Forelimb muscle (tissue), 1 donor: ENCODE results near the gene AGPAT4. TPM values are rescaled to one million over a fixed set of nuclear protein-coding genes. Genes with fewer than 3 reads are reported as not detected.
"Not testable (repeated sequence)": the region's sequence is repeated elsewhere in the genome, so short reads cannot be mapped to it uniquely, and the experiment has no call there.

Source experiments
- DNase-seq: peaks from one replicate; pipeline ENCODE4 v3.0.0-alpha.2; 2013; ENCODE audit warnings: low read depth
- polyA plus RNA-seq: library from polyadenylated mRNA; unstranded; fragments of 120-200 nt; gene quantifications from one replicate; pipeline ENCODE4 v1.2.1, GENCODE V29; 2013; ENCODE audit not compliant: insufficient read length

AGPAT4 gene
- polyA plus RNA-seq, 1 donor, result 9.8 TPM

DNA sequence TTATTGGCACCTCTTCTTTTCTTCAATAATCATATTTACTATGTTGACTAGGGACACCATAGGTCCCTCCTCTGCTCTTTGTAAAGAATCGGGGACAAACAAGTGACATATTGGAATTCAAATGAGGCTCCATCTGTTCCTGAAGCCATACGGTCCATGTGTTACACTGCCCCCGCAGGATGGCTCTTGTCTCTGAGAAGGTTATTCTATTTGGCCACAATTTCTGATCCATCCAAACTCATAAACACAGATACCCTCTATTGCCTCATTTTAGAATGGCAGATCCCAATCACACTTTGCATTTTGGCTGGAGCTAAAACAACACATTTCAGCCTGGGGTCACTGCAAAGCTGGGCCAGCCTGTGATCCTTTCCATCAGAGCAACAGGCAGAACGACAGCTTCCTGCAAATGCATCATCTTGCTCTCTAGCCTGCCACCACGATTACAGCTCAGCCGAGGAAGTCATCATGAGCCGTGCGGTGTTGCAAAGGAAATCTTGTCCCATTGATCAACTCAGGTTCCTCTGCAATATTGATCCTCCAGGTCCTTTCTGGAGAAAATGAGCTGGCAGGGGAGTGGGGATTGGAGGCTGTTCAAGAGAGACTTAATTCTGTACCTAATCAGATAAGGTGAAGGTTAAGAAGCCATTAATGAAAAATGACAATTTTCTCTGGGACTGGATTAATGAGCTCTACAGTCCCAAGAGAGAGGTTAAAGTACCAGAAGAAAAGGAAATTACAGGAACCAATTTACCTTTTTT lies 73.1 kb downstream of the AGPAT4 start:
- no peak for DNase-seq

DNA sequence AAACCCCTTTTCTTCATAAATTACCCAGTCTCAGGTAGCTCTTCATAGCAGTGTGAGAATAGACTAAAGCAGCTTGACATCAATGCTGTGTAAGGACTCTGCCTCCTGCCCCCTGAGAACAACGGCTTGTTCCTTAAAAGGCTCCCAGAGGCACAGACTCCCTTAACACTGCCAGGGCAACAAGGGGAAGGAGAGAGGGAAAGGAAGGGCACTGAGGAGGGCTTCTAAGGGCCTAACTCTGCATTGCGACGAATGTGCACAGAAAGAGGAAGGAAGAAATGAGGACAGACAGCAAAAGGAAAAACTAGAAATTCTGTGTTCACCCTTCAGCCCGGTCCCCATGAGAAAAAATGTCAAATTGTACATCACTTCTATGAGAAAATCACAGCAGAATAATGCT lies 74.0 kb downstream of the AGPAT4 start:
- no peak for DNase-seq

DNA sequence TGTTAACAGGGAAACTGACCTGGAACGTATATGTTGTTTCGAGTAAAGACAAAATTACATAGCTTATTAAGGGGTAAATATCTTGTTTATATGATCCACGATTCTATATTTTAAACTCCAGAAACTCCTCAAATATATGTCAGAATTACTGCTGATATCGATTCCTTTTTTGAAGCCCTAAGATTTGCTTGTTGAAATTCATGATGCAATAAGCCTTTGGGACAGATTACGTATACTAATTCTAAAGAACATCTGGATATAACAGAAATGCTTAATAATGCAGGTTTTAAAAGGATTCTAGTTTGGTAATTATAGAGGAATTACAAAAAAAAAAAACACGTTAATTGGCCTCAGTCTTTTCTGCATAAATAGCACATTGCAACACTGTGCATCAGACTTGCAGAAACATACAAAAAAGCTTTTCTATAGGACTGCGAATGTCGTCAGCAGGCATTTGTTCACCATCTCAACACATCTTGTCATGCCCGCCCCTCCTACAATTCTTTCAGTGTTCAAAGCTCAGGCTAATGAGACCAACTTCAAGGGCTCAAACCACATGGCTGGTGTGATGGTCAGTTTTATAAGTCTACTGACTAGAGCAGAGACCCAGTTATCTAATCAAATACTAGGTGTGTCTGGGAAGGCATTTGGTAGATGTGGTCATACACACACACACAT lies 74.9 kb downstream of the AGPAT4 start:
- DNase-seq, result no peak

DNA sequence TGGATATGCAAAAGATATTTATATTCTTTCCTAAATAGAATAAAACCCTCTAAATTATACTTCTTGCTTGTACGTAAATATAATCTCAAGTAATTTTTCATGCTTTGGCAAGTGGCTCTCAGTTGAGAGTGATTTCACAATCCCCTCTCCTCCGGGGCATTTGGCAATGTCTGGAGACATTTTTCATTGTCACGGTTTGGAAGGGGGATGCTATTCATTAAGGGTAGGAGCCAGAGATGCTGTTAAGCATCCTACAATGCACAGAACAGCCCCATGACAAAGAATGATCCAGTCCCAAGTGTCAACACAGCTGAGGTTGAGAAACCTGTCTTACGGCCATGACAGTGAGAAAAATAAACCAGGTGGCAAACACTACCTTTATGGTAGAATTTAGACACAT lies 75.7 kb downstream of the AGPAT4 start:
- no peak for DNase-seq

DNA sequence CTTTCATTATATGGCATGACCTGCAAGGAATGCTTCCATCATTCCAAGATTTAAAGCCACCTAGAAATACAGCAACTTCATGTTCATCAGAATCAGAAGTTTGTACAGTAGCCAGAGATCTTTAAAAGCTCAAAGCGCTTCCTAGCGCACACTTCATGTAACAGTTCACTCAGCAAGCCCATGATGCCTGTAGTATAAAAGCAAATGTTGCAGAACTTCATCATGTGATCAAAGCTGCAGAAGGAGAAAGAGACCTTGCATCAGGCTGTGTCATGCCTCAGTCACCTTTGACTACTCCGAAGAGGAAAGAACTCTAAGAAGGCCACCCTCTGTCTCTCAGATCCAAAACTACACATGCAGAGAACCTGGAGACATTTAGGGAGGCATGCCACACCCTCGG lies 78.5 kb downstream of the AGPAT4 start:
- DNase-seq, result no peak

DNA sequence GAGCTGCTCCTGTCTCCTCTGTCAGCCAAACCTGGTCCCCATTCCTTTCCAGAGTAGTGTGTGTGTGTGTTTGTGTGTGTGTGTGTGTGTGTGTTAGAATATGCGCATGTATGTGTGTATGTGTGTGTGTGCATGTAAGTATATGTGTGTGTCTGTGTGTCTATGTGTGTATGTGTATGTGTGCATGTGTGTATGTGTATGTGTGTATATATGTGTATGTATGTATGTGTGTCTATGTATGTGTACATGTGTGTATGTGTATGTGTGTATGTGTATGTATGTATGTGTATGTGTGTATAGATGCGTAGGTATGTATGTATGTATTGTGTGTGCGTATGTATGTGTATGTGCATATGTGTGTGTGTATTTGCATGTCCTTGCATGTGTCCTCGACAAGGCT lies 79.5 kb downstream of the AGPAT4 start:
- DNase-seq, result no peak

DNA sequence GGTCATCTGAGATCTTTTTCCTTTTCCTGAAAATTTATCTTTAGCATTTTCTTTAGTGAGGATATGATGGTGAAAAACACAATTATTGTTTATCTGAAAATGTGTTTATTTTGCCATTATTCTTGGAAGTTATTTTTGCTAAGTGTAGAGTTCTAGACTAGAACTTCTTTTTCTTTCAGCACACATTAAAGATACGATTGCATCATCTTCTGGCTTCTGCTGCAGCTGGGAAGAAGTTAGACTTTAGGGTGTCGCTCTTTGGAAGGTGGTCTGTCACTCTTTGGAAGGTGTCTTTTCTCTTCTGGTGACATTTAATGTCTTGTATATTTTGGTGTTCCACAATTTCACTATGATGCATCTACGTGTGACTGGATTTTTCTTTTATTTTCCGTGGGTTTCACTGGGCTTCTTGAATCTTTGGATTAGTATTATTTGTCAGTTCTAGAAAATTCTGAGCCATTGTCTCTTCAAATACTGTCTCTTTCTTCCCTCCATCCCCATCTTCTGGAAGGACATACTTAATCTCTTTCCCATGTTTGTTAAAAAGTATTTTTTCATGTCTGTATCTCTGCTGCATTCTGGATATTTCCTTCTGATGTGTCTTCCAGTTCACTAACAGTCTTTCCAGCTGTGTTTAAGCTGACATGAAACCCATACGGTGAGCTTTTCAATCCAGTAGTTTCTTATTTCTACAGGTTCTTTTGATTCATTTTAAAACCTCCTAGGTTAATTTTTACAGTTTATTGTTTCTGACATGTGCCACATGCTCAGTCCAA lies 81.0 kb downstream of the AGPAT4 start:
- DNase-seq, result no peak

DNA sequence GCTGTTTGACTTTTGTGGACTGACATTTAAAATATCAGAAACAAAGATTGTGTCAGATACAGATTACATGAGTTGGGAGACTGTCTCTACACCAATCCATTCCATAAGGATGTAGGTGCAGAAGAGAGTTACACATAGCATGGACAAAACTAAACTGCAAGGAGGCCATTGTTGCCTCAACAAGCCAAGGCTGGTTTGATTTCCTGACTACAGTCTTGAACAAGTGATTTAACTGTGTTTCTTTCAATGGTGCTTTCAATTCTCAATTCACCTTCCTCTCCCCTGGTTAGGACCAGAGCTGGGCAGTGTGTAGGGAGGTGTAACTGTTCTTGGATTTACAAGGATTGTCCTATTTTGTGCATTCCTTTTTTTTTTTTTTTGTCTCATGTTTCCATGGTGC lies 82.2 kb downstream of the AGPAT4 start:
- no peak for DNase-seq

DNA sequence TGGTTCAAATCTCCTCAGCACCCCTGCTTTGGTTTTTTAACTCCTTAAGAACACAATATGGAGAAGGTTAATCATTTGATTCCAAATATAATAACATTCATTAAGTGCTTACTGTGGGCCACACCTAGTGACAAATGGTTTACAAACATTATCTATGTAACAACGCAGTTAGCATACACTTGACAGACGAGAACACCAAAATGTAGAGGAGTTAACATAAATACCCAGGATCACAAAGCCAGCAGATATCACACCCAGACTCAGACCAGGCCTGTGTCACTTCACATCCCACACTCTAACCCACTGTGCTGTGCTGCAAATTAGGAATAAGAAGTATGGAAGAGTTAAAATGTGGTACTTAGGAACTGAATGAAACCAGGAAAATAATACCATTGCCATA lies 82.9 kb downstream of the AGPAT4 start:
- no peak for DNase-seq

DNA sequence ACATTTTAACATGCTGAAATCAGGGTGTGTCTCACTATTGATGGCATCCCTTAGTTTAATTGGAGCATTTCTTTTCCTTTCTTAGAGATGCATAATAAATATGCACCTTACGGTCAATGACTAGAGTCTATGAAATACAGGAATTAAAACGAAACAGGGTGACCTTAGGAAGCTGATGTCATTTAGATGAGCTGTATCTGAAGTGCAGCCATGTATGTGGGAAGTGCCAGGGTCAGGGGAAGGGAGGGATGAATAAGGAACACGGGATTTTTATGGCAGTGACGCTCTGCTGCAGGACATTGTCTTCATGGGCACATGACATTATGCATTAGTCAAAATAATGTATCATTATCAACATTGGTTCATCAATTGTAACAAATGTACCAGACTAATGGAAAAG lies 84.0 kb downstream of the AGPAT4 start:
- DNase-seq, result no peak

DNA sequence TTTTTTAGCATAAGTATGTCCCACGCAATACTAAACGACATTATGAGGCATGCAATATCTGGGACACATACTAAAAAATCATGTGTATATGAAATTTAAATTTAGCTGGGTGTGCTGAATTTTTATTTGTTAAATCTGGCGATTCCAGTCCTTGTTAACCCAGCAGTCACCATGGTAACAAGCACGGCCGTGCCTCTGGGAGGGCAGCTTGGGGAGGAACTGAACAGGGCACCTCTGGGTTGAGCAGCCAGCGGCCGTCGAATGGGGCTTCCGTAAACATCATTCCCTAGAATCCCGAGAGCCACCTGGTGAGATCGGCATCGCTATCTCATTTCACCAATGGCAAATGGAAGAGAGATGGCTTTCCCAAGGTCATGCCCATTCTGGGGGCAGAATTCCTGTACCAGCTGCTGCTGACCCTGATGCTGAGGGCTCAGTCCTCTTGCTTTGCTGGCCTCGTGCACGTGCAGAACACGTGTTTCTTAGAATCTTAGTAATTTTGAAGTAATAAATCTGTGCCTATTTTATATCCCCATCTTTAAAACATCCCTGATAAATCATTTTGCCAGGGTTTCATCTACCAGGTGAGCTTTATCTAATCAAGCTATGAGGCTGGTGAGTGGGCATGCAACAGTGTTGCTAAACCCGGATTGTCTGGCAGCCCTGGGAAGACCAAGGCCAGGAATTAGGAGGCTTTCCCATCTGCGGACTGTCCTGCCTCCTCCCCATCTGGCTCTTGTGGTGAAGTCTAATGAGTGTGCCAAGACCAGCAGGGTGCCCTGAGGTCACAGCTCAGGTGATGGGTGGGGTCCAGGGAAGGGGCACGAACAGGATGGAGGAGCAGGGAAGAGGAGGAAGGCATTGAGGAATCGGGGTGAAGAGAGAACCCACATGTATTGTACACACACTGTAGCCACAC lies 85.1 kb downstream of the AGPAT4 start:
- DNase-seq, result no peak

DNA sequence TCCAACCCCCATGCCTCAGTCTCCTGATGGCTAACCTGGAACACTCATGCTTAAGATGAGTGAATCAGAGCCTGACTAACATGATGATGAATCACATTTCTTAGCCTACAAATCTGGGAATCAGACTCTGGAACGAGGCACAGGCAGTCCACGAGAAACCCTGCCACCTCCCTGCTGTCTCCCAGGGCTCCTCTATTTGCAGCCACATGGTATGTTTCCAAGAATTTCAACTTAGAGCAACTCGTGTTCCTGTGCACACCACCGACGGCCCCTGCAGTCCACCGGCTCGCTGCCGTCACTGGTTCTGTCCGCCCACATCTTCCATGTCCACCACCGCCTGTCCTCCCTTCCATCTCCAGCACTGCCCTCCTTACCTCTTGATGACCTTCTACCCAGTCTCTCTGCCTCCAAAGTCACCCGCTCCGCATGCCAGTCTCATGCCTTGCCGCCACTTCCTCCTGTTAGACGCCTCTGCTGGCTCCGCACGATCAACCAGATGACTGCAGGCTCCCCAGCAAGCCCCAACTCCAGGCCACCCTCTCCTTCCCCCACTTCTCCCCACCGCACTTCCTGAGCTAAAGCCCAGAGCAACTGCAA lies 87.6 kb downstream of the AGPAT4 start:
- no peak for DNase-seq

DNA sequence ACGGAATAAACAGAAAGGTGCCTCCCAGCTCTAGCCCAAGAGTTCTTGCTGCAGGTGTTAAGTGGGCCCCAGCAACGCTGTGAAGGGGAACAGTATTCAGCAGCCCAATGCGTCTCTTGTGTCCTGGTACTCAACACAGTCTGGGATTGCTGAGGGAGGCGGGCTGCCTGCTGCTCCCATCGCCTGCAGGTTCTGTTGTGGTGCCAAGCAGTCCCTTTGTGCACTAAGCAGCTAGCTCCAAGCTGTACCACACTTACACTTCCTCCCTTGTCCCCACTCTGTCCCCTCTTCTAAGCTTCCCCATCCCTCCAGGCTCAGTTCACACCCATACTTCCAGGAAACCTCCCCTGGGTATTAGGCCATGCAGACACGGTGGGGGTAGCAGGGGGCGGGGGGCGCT lies 92.7 kb downstream of the AGPAT4 start:
- DNase-seq, result no peak

DNA sequence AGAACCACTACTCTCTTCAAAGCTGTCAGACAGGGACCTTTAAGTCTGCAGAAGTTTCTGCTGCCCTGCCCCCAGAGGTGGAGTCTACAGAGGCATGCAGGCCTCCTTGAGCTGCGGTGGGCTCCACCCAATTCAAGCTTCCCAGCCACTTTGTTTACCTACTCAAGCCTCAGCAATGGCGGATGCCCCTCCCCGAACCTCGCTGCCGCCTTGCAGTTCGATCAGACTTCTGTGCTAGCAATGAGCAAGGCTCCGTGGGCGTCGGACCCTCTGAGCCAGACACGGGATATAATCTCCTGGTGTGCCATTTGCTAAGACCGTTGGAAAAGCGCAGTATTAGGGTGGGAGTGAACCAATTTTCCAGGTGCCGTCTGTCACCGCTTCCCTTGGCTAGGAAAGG lies 95.7 kb downstream of the AGPAT4 start:
- not testable (repeated sequence) for DNase-seq

DNA sequence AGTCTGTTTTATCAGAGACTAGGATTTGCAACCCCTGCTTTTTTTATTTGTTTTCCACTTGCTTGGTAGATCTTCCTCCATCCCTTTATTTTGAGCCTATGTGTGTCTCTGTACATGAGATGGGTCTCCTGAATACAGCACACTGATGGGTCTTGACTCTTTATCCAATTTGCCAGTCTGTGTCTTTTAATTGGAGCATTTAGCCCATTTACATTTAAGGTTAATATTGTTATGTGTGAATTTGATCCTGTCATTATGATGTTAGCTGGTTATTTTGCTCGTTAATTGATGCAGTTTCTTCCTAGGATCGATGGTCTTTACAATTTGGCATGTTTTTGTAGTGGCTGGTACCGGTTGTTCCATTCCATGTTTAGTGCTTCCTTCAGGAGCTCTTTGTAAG lies 97.4 kb downstream of the AGPAT4 start:
- DNase-seq, result not testable (repeated sequence)

DNA sequence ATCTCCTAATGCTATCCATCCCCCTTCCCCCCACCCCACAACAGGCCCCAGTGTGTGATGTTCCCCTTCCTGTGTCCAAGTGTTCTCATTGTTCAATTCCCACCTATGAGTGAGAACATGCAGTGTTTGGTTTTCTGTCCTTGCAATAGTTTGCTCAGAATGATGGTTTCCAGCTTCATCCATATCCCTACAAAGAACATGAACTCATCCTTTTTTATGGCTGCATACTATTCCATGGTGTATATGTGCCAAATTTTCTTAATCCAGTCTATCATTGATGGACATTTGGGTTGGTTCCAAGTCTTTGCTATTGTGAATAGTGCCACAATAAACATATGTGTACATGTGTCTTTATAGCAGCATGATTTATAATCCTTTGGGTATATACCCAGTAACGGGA lies 101.1 kb downstream of the AGPAT4 start:
- DNase-seq, result not testable (repeated sequence)

DNA sequence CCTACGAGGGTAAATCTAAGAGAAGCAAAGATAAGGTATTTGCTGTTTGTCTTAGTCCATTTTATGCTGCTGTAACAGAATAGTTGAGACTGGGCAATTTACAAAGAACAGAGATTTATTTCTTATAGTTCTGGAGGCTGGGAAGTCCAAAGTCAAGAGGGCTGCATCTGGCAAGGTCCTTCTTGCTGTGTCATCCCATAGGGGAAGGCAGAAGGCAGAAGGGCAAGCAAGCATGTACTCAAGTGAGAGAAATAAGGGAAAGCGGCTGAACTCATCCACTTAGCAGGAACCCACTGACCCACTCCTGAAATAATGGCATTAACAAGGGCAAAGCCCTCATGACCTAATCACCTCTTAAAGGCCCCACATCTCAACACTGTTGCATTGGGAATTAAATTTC lies 102.7 kb downstream of the AGPAT4 start:
- no peak for DNase-seq

DNA sequence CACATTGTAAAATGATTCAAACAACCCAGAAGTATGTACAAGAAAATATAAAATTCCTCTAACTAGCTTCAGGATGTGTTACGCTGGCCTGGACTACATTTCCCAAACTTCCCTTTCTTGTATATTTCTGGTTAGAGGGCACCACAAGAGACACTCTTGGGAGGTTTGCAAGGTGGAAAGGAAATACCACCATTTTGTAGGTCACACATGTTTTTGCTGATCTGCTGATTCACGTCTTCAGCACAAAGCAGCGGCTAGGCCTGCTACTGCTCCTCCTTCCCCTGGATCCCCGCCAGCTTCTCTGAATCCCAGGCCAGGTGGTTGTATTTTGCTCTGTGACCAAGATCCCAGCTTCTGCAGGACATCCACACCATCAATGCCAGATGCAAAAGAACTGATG lies 104.2 kb downstream of the AGPAT4 start:
- peak; percentile 43 for DNase-seq

DNA sequence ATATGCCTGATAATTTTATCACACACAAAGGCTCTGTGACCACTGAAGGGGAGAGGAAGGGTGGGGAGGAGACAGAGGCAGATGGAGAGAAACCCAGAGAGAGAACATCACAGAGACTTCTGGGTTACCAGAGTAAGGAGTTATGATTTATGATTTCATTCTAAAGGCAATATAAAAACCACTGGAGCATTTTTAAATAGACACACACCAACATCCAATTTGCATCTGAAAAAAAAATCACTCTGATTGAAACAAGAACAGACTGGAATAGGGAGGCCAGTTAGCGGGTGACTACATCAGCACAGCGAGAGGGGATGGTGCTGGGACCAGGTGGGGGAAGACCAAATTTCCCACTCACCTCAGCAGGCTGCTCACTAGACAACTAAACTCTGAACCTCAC lies 104.8 kb downstream of the AGPAT4 start:
- no peak for DNase-seq

DNA sequence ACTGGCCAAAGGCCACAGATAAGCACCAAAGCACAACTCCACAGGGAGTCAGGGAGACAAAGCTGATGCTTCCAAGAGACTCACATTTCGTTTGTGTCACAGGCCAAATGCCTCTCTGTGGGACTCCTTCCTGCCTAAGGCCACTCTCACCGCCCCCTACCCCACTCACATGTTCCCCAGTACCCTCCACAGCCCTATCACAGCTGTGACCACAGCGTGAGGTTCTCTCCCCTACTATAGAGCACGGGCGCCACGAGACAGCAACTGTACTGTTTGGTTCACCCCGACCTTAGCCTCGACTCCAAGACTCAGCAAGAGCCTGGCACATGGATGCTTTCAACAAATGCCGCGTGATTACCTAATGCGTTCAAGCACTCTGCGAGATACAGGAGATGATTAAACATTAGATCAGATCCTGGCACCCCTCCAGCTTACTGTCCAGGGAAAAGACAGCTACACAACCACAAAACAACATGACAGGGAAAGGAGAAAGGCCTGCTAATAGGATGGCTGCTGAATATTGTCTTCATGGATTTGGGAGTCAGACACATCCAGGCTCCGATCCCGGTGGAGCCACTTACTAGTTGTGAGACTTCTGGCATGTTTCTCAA lies 105.5 kb downstream of the AGPAT4 start:
- peak; percentile 36 for DNase-seq

DNA sequence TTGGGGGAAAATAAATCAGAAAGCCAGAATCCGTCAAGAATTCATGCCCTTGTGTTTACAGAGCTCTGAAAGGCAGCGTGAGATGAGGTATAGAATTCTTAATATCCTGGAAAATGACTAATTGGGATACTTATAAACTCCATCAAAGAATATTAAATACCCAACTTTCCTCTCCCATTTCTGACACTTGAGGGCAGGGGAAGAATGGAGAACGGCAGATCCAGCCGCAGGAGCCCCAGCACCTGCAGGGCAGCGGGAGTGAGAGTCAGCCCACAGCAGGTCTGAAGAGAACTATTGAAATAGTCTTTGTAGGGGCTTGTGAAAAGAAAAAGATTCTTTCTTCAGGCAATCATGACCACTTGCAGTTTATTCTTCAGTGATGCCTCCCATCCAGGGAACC lies 107.2 kb downstream of the AGPAT4 start:
- DNase-seq, result no peak
